Measurements from ENCODE around the gene VPS45. TPM values are rescaled to one million over a fixed set of nuclear protein-coding genes. Genes with fewer than 3 reads are reported as not detected.

VPS45 gene
- total and polyA plus RNA-seq, 7 experiments from 2014 or later, result 20.3 to 37.7 (median 27.0) TPM

DNA sequence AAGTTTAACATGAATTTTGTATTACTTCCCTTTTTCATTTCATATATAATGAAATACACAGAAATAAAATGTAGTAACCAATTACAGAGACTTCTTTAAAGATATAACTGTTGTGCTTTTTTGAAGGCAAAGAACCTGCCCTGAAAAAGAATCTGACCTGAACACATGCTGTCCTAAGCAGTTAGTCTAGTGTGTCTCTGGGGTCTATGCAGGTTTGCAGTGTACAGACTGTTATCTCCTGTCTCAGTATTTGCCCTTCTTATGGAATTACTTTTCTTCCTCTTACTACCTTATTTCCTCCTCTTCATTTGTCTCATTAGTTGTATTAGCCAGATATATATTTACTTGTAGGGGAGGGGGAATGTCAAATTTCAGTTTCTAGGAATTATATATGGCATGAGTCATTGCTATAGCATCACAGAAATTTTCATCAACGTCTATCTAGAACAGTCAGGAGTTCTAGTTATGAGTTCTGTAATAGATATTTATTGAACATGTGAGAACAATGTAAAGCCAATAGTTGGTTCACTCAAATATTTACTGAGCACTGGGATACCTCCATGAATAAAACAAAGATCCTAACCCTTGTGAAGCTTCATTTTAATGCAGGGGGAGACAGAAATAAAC, 53.8 kb downstream of the VPS45 start:
- Mint-ChIP-seq H3K27me3 (no peaks in the 10 kb centered on the region), H3K27ac (peak overlapping the region in 1 of 9 donors; percentile 17), H3K36me3 (peaks cover 0 to 20% (median 10%) of the 10 kb centered on the region in 5 donors), H3K4me1 (peaks cover 0 to 8% (median 3%) of the 10 kb centered on the region in 7 donors), H3K9me3 (no peaks in the 10 kb centered on the region), H3K4me3 (no peak overlapping the region)
- Histone ChIP-seq H3K4me1 (ENCODE audit: control insufficient read depth in 2 of 2, insufficient read depth in 2 of 2, low read length in 2 of 2) (peaks cover 0 to 5% of the 10 kb centered on the region in 2 donors), H3K9me3 (ENCODE audit: control insufficient read depth in 2 of 3, low read length in 3 of 3) (no peaks in the 10 kb centered on the region), H3K36me3 (ENCODE audit: control insufficient read depth in 2 of 3, insufficient read depth in 3 of 3, low read length in 3 of 3) (no peaks in the 10 kb centered on the region), H3K27ac (ENCODE audit: low read depth, low read length) (no peak overlapping the region), H3K4me3 (ENCODE audit: low read length) (no peak overlapping the region), H3K27me3 (ENCODE audit: control insufficient read depth in 2 of 2, insufficient read depth in 2 of 2, low read length in 2 of 2) (no peaks in the 10 kb centered on the region)
- CTCF ChIA-PET, result no interaction called here
- ATAC-seq, result no peak
- POLR2A ChIA-PET, result interaction anchor here (0.7 kb wide), 1 partner anchor 206 kb away, joined by 4 read pairs; no protein-coding TSS in a partner anchor
- no peak for DNase-seq
- intact Hi-C loops (cut with micrococcal nuclease), result loop anchor here in 1 of 2 donors (2.0 kb wide), 1 partner anchor 15 kb away; no protein-coding TSS in a partner anchor

DNA sequence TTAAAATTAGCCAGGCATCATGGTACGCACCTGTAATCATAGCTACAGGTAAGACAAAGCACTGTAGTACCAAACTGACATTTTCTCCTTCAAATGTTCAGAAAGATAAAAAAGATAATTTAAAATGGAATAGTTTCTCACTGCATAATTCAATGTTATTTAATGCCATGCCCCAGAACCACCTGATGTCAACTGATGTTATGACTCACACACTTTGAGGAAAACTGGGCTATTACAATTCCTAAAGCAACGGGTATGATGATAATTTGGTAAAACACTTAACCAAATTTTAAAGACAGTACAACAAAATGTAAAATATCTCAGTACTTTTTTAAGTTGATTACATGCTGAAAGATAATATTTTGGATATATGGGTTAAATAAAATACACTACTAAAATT, 59.2 kb downstream of the VPS45 start:
- H3K36me3 ChIP-seq (ENCODE audit: control insufficient read depth in 2 of 3, insufficient read depth in 3 of 3, low read length in 3 of 3), result no peaks in the 10 kb centered on the region
- Mint-ChIP-seq H3K4me3 (no peak overlapping the region), H3K27me3 (no peaks in the 10 kb centered on the region), H3K4me1 (peaks cover 0 to 5% (median 0%) of the 10 kb centered on the region in 7 donors), H3K27ac (no peak overlapping the region), H3K9me3 (no peaks in the 10 kb centered on the region), H3K36me3 (peaks cover 0 to 14% (median 10%) of the 10 kb centered on the region in 5 donors)
- H3K27ac ChIP-seq (ENCODE audit: low read depth, low read length), result no peak overlapping the region
- no peak overlapping the region for H3K4me3 ChIP-seq (ENCODE audit: low read length)
- no peak for ATAC-seq
- ChIA-PET POLR2A (no interaction called here), CTCF (interaction anchor here (2.0 kb wide), 1 partner anchor 53 kb away, joined by 8 read pairs; no protein-coding TSS in a partner anchor)
- H3K9me3 ChIP-seq (ENCODE audit: control insufficient read depth in 2 of 3, low read length in 3 of 3), result no peaks in the 10 kb centered on the region
- no peak for DNase-seq
- no peaks in the 10 kb centered on the region for H3K4me1 ChIP-seq (ENCODE audit: control insufficient read depth in 2 of 2, insufficient read depth in 2 of 2, low read length in 2 of 2)
- H3K27me3 ChIP-seq (ENCODE audit: control insufficient read depth in 2 of 2, insufficient read depth in 2 of 2, low read length in 2 of 2), result no peaks in the 10 kb centered on the region
- intact Hi-C loops (cut with micrococcal nuclease), result no loop called here

DNA sequence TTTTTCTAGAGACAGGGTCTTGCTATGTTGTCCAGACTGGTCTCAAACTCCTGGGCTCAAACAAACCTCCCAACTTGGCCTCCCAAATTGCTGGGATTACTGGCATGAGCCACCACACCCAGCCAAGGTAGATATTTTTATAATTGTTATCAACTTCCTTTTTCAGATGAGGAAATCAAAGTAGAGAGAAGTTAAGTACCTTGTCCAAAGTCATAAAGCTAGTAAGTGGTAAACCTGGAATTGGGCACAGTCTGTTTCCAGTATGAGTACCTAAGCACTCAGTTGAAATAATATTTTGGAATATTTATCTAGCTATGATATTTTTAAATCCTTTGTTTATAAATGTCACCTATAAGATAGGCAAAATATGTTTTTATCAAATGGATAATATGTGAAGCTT, 59.9 kb downstream of the VPS45 start:
- Histone ChIP-seq H3K27me3 (ENCODE audit: control insufficient read depth in 2 of 2, insufficient read depth in 2 of 2, low read length in 2 of 2) (no peaks in the 10 kb centered on the region), H3K36me3 (ENCODE audit: control insufficient read depth in 2 of 3, insufficient read depth in 3 of 3, low read length in 3 of 3) (no peaks in the 10 kb centered on the region), H3K9me3 (ENCODE audit: control insufficient read depth in 2 of 3, low read length in 3 of 3) (no peaks in the 10 kb centered on the region), H3K27ac (ENCODE audit: low read depth, low read length) (no peak overlapping the region), H3K4me1 (ENCODE audit: control insufficient read depth in 2 of 2, insufficient read depth in 2 of 2, low read length in 2 of 2) (no peaks in the 10 kb centered on the region), H3K4me3 (ENCODE audit: low read length) (no peak overlapping the region)
- no peak for DNase-seq
- ATAC-seq, result no peak
- Mint-ChIP-seq H3K9me3 (no peaks in the 10 kb centered on the region), H3K4me3 (no peak overlapping the region), H3K4me1 (peaks cover 0 to 2% (median 0%) of the 10 kb centered on the region in 7 donors), H3K27ac (no peak overlapping the region), H3K36me3 (peaks cover 0 to 11% (median 9%) of the 10 kb centered on the region in 5 donors), H3K27me3 (no peaks in the 10 kb centered on the region)
- POLR2A ChIA-PET, result interaction anchor here (0.5 to 0.8 kb wide), 2 partner anchors 9 to 315 kb away, joined by 3 read pairs; no protein-coding TSS in a partner anchor
- intact Hi-C loops (cut with micrococcal nuclease), result no loop called here
- CTCF ChIA-PET, result interaction anchor here (2.0 kb wide), 1 partner anchor 54 kb away, joined by 8 read pairs; no protein-coding TSS in a partner anchor

DNA sequence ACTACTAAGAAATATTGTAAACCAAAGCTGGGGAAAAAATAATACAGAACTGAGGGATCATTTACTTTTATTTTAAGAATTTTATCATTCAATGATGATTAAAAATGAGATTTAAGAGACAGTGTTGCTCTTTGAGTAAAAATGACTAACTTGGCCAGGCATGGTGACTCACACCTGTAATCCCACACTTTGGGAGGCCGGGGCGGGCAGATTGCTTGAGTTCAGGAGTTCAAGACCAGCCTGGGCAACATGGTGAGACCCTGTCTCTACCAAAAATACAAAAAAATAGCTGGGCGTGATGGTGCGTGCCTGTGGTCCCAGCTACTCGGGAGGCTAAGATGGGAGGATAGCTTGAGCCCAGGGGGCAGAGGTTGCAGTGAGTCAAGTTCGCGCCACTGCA, 60.3 kb downstream of the VPS45 start:
- no peak overlapping the region for H3K4me3 ChIP-seq (ENCODE audit: low read length)
- H3K36me3 ChIP-seq (ENCODE audit: control insufficient read depth in 2 of 3, insufficient read depth in 3 of 3, low read length in 3 of 3), result no peaks in the 10 kb centered on the region
- no peaks in the 10 kb centered on the region for H3K27me3 ChIP-seq (ENCODE audit: control insufficient read depth in 2 of 2, insufficient read depth in 2 of 2, low read length in 2 of 2)
- DNase-seq, result peak in 1 of 9 donors; percentile 27
- H3K27ac Mint-ChIP-seq, result no peak overlapping the region
- no peak overlapping the region for H3K27ac ChIP-seq (ENCODE audit: low read depth, low read length)
- ChIA-PET CTCF (interaction anchor here (0.6 to 2.0 kb wide), 2 partner anchors 23 to 54 kb away, joined by 3 to 8 read pairs; no protein-coding TSS in a partner anchor), POLR2A (interaction anchor here (0.5 to 0.8 kb wide), 2 partner anchors 9 to 315 kb away, joined by 3 read pairs; no protein-coding TSS in a partner anchor)
- H3K4me1 ChIP-seq (ENCODE audit: control insufficient read depth in 2 of 2, insufficient read depth in 2 of 2, low read length in 2 of 2), result no peaks in the 10 kb centered on the region
- no peaks in the 10 kb centered on the region for H3K9me3 Mint-ChIP-seq
- no peak for ATAC-seq
- H3K27me3 Mint-ChIP-seq, result no peaks in the 10 kb centered on the region
- no peak overlapping the region for H3K4me3 Mint-ChIP-seq
- intact Hi-C loops (cut with micrococcal nuclease), result no loop called here
- H3K4me1 Mint-ChIP-seq, result peaks cover 0 to 2% (median 0%) of the 10 kb centered on the region in 7 donors
- H3K9me3 ChIP-seq (ENCODE audit: control insufficient read depth in 2 of 3, low read length in 3 of 3), result no peaks in the 10 kb centered on the region
- H3K36me3 Mint-ChIP-seq, result peaks cover 0 to 13% (median 7%) of the 10 kb centered on the region in 5 donors

DNA sequence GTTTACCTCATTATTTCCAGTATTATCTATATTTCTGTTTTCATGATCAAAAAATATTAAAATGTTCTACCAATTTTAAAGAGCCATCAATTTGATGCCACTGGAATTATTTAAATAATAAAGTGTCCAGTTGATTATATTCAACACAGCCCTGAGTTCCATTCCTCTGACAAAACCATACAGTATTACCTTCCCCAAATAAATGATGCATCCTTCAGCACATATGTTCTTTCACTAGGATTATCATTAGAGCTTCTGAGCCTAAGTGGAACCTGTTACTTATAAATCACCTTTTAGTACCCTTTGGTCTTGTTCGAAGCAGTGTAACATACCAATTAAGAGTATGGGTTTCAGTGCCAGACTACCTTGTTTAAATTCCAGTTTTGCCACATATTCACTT, 64.8 kb downstream of the VPS45 start:
- Histone ChIP-seq H3K4me1 (ENCODE audit: control insufficient read depth in 2 of 2, insufficient read depth in 2 of 2, low read length in 2 of 2) (no peaks in the 10 kb centered on the region), H3K36me3 (ENCODE audit: control insufficient read depth in 2 of 3, insufficient read depth in 3 of 3, low read length in 3 of 3) (no peaks in the 10 kb centered on the region), H3K4me3 (ENCODE audit: low read length) (no peak overlapping the region), H3K27ac (ENCODE audit: low read depth, low read length) (no peak overlapping the region), H3K9me3 (ENCODE audit: control insufficient read depth in 2 of 3, low read length in 3 of 3) (no peaks in the 10 kb centered on the region), H3K27me3 (ENCODE audit: control insufficient read depth in 2 of 2, insufficient read depth in 2 of 2, low read length in 2 of 2) (no peaks in the 10 kb centered on the region)
- no peak overlapping the region for H3K27ac Mint-ChIP-seq
- DNase-seq (no peak), ATAC-seq (no peak)
- no peak overlapping the region for H3K4me3 Mint-ChIP-seq
- intact Hi-C loops (cut with micrococcal nuclease), result no loop called here
- H3K27me3 Mint-ChIP-seq, result no peaks in the 10 kb centered on the region
- H3K9me3 Mint-ChIP-seq, result no peaks in the 10 kb centered on the region
- peaks cover 0 to 10% (median 7%) of the 10 kb centered on the region in 5 donors for H3K36me3 Mint-ChIP-seq
- ChIA-PET CTCF (interaction anchor here (0.6 kb wide), 1 partner anchor 210 kb away, joined by 3 read pairs; no protein-coding TSS in a partner anchor), POLR2A (interaction anchor here (0.6 to 1.4 kb wide), 3 partner anchors 18 to 31 kb away, joined by 3 to 8 read pairs (median 4); no protein-coding TSS in a partner anchor)
- H3K4me1 Mint-ChIP-seq, result peaks cover 0 to 4% (median 0%) of the 10 kb centered on the region in 7 donors

DNA sequence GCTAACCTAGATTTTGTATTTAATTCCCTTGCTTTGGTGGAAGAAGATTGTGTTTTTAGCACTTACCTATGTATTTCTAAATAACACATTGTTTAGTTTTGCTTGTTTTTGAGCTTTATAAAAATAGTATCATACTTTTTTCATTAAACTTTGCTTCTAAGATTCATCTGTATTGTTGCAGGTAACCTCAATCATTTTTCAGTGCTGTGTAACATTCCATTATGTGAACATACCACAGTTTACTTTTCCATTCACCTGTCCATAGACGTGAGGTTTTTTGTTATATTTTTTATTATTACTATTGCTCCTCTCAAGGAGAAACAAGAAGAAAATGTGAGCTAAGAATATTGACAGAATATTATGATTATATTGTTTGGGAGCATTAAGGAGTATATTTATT, 67.0 kb downstream of the VPS45 start:
- H3K9me3 ChIP-seq (ENCODE audit: control insufficient read depth in 2 of 3, low read length in 3 of 3), result no peaks in the 10 kb centered on the region
- no peaks in the 10 kb centered on the region for H3K27me3 ChIP-seq (ENCODE audit: control insufficient read depth in 2 of 2, insufficient read depth in 2 of 2, low read length in 2 of 2)
- DNase-seq, result no peak
- ChIA-PET POLR2A (interaction anchor here (0.6 kb wide), 1 partner anchor 43 kb away, joined by 6 read pairs; no protein-coding TSS in a partner anchor), CTCF (no interaction called here)
- Mint-ChIP-seq H3K4me3 (no peak overlapping the region), H3K9me3 (no peaks in the 10 kb centered on the region), H3K36me3 (peaks cover 0 to 11% (median 4%) of the 10 kb centered on the region in 5 donors), H3K27me3 (no peaks in the 10 kb centered on the region), H3K27ac (no peak overlapping the region), H3K4me1 (peaks cover 0 to 4% (median 0%) of the 10 kb centered on the region in 7 donors)
- H3K27ac ChIP-seq (ENCODE audit: low read depth, low read length), result no peak overlapping the region
- H3K36me3 ChIP-seq (ENCODE audit: control insufficient read depth in 2 of 3, insufficient read depth in 3 of 3, low read length in 3 of 3), result no peaks in the 10 kb centered on the region
- no peaks in the 10 kb centered on the region for H3K4me1 ChIP-seq (ENCODE audit: control insufficient read depth in 2 of 2, insufficient read depth in 2 of 2, low read length in 2 of 2)
- intact Hi-C loops (cut with micrococcal nuclease), result no loop called here
- no peak overlapping the region for H3K4me3 ChIP-seq (ENCODE audit: low read length)
- no peak for ATAC-seq
